Activated naive CD4-positive, alpha-beta T cell (primary cell): Measurements from ENCODE around the gene THRB.

Source experiments
- DNase-seq, 4 experiments: peaks; one replicate each; lab custom pipeline; 2025; lab: John Stamatoyannopoulos, UW

THRB gene

DNA sequence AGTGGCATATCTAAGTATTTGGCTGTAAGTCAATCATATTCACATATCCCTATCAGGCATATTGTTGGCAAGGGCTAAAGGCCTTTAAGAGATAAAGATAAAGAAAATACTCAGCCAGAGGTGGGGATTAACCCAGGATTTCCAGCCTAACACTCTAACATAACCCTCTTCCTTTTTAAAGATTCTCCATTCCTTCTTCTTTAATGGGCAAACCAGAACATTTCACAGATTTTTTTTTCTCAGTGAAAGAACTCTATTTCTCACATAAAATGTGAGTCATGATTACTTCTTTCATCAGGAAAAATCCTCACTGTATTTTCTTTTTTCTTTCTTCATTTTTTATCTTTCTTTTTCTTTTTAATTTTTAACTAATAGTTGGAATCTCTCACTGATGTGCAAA is 349.2 kb downstream of the THRB start:
- DNase-seq: no peak

DNA sequence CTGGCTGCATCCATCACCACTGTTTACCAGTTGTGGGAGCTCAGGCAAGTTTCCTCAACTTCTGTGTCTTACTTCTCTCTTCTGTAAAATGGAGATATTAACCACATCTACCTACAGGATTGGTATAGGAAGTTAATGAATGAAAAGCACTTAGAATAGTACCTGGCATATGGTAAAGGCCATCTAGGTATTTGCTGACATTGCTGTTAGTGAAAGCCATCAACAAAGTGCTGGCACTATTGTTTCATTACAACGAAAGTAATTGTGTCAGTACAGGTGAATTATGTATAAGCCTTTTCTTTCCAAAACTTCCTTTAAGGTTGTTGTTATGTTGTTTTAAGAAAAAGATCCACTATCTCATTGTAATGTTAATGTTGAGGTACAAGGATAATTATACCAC is 352.5 kb downstream of the THRB start:
- DNase-seq: no peak

DNA sequence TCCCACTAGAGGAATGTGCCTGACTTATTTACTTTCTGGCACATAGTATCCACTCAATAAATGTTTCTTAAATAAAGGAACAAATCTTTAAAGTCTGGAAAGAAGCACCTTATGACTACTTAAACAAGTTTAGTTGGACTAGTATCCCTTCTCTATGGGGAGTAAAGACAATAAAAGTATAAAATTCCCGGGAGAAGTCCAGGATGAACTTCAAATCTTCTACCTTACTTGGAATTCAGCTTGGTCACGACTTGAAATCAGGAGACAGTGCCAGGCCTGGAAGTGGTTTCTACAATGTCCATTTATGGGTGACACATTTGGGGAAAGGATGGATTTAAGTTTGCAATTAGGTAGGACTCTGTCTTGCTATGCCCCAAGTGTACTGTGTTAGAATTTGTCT is 353.1 kb downstream of the THRB start:
- DNase-seq: no peak

- no peak for DNase-seq
Measured at GRCh38 chr3:24139463-24140412, 354.9 kb downstream of the THRB start.

DNA sequence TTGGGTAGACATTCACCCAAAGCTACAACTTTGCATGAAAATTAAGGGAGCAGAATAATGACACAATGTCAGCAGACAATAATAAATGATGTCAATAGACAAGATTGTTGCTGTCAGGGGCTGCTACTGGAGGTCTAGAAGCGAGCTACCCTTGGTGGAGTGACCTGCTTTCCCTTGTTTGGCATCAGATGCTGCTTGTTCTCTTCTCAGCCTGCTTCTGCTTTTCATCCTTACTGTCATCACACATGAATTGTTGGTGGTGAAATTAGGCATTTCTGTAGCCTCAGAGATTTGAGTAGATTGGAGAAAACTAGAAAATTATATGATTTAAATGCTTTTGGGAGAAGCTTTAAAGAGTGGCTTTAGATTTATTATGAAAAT is 355.8 kb downstream of the THRB start:
- DNase-seq: no peak

DNA sequence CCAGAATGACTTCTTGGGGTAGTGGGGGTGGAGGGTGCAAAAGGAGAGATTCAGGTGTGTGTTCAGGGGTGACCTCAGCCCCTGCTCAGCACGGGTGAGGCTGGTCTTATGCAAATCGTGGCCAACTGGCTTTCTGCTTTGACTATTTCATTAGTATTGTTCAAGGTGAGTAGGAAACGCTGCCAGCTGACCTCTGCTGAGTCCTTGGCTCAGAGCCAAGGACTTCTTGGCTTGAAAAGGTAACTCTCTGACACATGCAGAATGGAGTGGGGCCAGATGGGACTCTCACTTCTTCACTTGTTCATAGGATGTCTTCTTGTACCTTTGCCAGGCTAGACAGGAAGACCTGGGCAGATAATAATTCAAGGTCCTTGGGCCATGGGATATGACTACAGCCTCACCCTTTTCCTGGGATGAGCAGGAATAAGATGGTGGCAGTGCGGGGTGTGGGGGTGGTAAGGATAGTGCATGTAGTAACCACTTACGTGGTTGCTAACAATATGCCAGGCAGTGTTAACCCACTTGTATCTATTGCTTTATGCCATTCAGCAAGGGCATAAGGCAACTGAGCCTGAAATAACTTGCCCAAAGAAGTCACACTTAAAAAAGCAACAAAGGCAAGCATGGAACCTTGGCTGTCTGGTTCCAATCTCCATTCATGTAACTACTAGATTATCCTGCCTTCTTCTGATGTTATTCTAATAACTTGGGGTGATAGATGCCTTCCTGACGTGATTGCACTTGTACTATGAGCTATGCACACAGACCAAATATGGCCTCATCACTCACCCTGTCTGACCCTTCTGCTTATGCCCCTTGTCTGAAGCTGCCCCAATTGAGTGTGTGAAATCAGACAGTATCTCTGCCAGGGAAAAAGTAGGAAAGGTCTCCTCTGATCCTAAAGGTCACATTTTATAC is 356.4 kb downstream of the THRB start:
- DNase-seq: no peak

- no peak for DNase-seq
Measured at GRCh38 chr3:24137334-24137733, 357.3 kb downstream of the THRB start.

GRCh38 chr3:24136624-24137310 is 357.9 kb downstream of the THRB start:
- no peak for DNase-seq

DNA sequence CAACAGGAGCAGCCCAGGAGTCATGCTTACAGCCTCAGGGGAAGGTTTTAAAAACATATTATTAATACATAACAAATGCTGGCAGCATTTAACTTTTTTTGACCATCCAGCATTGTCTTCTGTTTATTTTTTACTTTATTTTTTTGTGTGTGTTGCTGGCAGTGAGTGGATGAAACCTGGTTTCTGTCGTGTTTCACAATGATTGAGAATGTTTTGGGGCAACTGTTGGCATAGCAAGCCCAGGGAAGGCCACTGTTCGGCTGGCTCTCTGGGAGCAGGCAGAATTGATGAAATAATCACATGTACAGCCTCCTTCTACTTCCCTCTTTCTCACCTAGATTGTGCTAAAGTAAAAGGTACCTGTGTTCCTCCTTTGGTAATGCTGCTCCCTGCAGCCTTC is 359.4 kb downstream of the THRB start:
- no peak for DNase-seq

DNA sequence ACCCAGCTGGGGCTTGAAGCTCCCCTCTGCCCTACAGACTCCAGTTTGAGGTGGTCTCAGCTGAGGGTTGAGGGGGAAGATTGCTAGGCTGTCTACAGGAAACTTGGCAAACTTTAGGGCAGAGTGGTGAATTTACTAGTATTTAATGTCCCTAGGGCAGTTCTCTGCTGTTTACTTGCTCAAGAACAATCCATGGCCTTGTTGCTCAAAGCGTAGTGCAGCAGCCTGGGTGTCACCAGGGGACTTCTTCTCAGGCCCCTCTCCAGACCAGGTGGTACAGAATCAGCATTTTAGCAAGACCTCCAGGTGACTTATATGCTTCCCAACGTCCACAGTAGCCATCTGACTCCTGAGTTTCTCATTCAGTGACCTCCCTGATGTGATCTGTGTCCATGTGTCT is 360.7 kb downstream of the THRB start:
- no peak for DNase-seq

GRCh38 chr3:24133436-24133835 is 361.2 kb downstream of the THRB start:
- no peak for DNase-seq

DNA sequence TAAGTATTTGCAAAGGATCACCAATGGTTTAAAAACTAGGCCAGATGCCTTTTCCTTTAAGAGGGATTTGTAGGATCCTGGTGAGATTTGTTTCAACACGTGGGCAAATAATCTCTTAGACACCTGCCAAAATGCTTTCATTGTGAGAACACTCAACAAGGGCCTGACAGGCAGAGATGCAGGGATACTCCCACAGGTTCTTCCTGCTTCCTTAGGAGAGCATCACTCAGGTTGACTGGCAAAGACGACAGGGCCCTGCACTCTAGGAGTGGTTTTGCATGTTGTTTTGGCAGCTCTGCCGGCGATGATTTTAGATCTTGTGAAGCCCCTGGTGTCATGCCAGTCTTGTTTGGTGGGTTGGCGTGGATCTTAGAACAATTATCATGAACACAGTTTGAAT is 365.1 kb downstream of the THRB start:
- DNase-seq: no peak

- DNase-seq: no peak
Measured at GRCh38 chr3:24128199-24129005, 366.2 kb downstream of the THRB start.

DNA sequence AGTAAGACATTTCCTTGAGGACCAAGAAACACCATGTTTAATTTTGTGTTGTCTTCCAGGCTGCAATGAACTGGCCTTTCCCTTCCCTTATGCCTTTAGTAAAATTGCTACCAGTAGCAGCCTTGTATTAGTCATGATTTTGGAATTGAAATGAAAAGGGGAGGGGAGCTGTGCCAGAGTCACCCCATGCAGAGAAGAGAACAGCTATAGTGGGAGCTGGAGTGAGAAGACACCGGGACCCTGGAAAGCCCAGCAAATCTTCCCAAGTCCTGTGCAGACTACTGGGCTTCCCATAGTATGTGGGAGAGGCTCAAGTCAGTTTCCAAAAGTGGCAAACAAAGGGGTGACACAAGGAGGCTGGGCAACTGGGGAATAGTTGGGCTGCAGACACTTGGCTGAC is 371.1 kb downstream of the THRB start:
- DNase-seq: no peak

GRCh38 chr3:24120434-24120833 is 374.2 kb downstream of the THRB start:
- DNase-seq: no peak

GRCh38 chr3:24119321-24119751 is 375.3 kb downstream of the THRB start:
- DNase-seq: no peak

DNA sequence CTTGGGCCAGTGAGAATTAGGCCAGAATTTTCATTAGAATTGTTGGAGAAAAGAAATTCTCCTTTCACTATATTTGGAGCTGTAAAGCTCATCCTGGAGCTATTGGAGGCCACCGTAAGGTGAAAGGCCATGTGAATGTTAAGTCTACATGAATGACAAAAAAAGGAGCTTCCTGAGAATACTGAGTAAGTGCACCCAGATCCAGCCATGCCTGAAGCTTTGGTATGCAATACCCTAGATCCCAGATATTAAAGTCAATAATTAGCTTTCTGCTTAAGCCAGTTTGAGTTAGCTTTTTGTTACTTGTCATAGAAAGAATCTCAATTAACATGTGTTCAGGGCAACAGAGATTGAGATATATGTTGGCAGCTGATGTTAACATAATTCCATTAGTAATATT is 377.1 kb downstream of the THRB start:
- DNase-seq: no peak

- DNase-seq: no peak
Measured at GRCh38 chr3:24111711-24112110, 382.9 kb downstream of the THRB start.

GRCh38 chr3:24110051-24110450 is 384.6 kb downstream of the THRB start:
- DNase-seq: no peak

GRCh38 chr3:24101676-24102168 is 392.9 kb downstream of the THRB start:
- no peak for DNase-seq

DNA sequence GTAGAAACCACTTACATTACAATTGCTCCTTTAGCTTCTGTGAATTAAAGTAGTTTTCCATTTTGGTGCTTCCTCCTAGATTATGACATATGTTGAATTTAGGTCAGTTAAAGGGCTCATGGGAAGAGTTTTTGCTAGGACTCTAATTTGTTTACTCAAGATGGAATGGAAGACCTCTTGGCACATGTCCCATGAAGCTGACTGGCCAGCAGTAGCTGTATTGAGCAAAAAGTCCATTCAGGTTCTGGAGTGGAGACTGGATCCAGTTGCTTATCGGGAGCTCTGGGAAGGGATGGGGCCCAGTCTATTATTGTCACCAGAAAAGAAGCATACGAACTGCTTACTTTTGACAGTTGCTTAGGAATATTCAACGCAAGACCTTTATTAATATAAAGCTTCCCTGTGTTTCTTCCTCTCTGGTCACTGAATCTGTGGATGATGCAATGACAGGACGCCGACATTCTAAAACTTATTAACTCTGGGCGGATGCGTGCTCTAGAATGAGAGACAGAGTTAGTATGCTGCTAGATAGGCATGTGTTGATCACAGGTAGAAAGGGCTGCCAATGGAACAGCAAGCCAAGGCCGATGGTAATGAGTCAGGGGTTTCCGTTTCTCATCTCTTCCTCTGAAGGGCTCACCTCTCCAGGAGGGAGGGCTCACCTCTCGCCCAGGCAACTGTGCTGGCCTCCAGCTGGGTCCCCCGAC is 393.8 kb downstream of the THRB start:
- DNase-seq: no peak
